Lower lobe of right lung (tissue), 2 donors: ENCODE data around the gene NOTO. TPM values are rescaled to one million over a fixed set of nuclear protein-coding genes. Genes with fewer than 3 reads are reported as not detected.

ENCODE experiments used
- ATAC-seq, 2 donors: fragments of 200-7000 bp; cut with Tn5 transposase; one replicate each; pipeline ENCODE4 v1.9.1; 2020 to 2022; ENCODE audit warnings: mild to moderate bottlenecking in 2 of 2, moderate library complexity in 2 of 2
- DNase-seq: peaks from one replicate; pipeline ENCODE4 v3.0.0-alpha.2; 2020
- H3K27ac ChIP-seq: fragments of 200-600 bp; one replicate; pipeline ENCODE4 v1.8.0; 2022
- H3K27me3 ChIP-seq: fragments of 200-600 bp; one replicate; pipeline ENCODE4 v1.8.0; 2022; ENCODE audit warnings: low read depth
- H3K36me3 ChIP-seq: fragments of 200-600 bp; one replicate; pipeline ENCODE4 v1.8.0; 2022; ENCODE audit warnings: mild to moderate bottlenecking
- H3K4me1 ChIP-seq: fragments of 200-600 bp; one replicate; pipeline ENCODE4 v1.8.0; 2022
- H3K4me3 ChIP-seq: fragments of 200-600 bp; one replicate; pipeline ENCODE4 v1.8.0; 2022; ENCODE audit warnings: mild to moderate bottlenecking
- H3K9me3 ChIP-seq: fragments of 200-600 bp; one replicate; pipeline ENCODE4 v1.8.0; 2022
- CTCF ChIP-seq: fragments of 200-600 bp; IDR thresholded peaks from one replicate; pipeline ENCODE4 v1.8.0; 2022; ENCODE audit warnings: antibody characterized with exemption, mild to moderate bottlenecking
- intact Hi-C: fragments of 100-400 bp; cut with DNase I; formaldehyde crosslinking; loops from one replicate; pipeline ENCODE4 v1.11.0; 2022
- total RNA-seq: library from RNA; stranded (reverse); fragmentation: NEBNext Ultra II Directional; extraction: Animal tissue kit (Norgen Biotek cat#: 25700); gene quantifications from one replicate; pipeline ENCODE4 v1.2.1, GENCODE V29; 2021
- donor health status: DM: no; HTN: yes; CAD: no; lungs with severe emphysema.

NOTO gene
- total RNA-seq, 1 donor from 2014 or later, result not detected

GRCh38 chr2:73217160-73217559 is 14.8 kb downstream of the NOTO start:
- H3K27me3 ChIP-seq, result no peaks in the 10 kb centered on the region
- no peak for TF ChIP-seq CTCF
- no peak overlapping the region for H3K4me3 ChIP-seq
- H3K27ac ChIP-seq, result no peak overlapping the region
- no peak for ATAC-seq
- peaks cover 32% of the 10 kb centered on the region for H3K36me3 ChIP-seq
- H3K9me3 ChIP-seq, result no peaks in the 10 kb centered on the region
- H3K4me1 ChIP-seq, result peaks cover 19% of the 10 kb centered on the region
- intact Hi-C loops, result no loop called here
- no peak for DNase-seq

- H3K4me3 ChIP-seq, result no peak overlapping the region
- H3K36me3 ChIP-seq, result peaks cover 38% of the 10 kb centered on the region
- H3K9me3 ChIP-seq, result no peaks in the 10 kb centered on the region
- no peak overlapping the region for H3K27ac ChIP-seq
- no peaks in the 10 kb centered on the region for H3K27me3 ChIP-seq
- no peak for TF ChIP-seq CTCF
- no peak for DNase-seq
- ATAC-seq, result no peak
- intact Hi-C loops, result no loop called here
- H3K4me1 ChIP-seq, result peaks cover 14% of the 10 kb centered on the region
Measured at GRCh38 chr2:73217826-73218225, 15.5 kb downstream of the NOTO start.

- Histone ChIP-seq H3K4me3 (no peak overlapping the region), H3K27me3 (no peaks in the 10 kb centered on the region), H3K4me1 (peaks cover 13% of the 10 kb centered on the region), H3K9me3 (no peaks in the 10 kb centered on the region), H3K27ac (no peak overlapping the region), H3K36me3 (peaks cover 43% of the 10 kb centered on the region)
- DNase-seq (no peak), ATAC-seq (no peak)
- no peak for TF ChIP-seq CTCF
- intact Hi-C loops, result no loop called here
Measured at GRCh38 chr2:73218298-73218697, 15.9 kb downstream of the NOTO start.

GRCh38 chr2:73223821-73224220 is 21.4 kb downstream of the NOTO start:
- H3K9me3 ChIP-seq, result no peaks in the 10 kb centered on the region
- no peak overlapping the region for H3K4me3 ChIP-seq
- no peaks in the 10 kb centered on the region for H3K4me1 ChIP-seq
- DNase-seq, result no peak
- H3K27ac ChIP-seq, result no peak overlapping the region
- H3K27me3 ChIP-seq, result no peaks in the 10 kb centered on the region
- intact Hi-C loops, result no loop called here
- no peak for ATAC-seq
- peaks cover 77% of the 10 kb centered on the region for H3K36me3 ChIP-seq
- TF ChIP-seq CTCF, result no peak

- no peak for TF ChIP-seq CTCF
- Histone ChIP-seq H3K4me1 (no peaks in the 10 kb centered on the region), H3K4me3 (no peak overlapping the region), H3K36me3 (peaks cover 68% of the 10 kb centered on the region), H3K9me3 (no peaks in the 10 kb centered on the region), H3K27me3 (no peaks in the 10 kb centered on the region), H3K27ac (no peak overlapping the region)
- DNase-seq (no peak), ATAC-seq (peak in 1 of 2 donors; percentile 11)
- intact Hi-C loops, result no loop called here
Measured at GRCh38 chr2:73225513-73226360, 23.4 kb downstream of the NOTO start.
